ENCODE results near the gene PSMA6.

GRCh38 chr14:35245051-35245450, 47.1 kb upstream of the PSMA6 start:
- no peak for TF ChIP-seq CTCF (conservative IDR thresholded peaks at IDR 0.05; ENCODE audit: low read depth, low read length)
- TF ChIP-seq EZH2 (IDR thresholded peaks at IDR 0.05; ENCODE audit: low read length, unreplicated experiment): no peak
- no peak for TF ChIP-seq EZH2phosphoT487 (IDR thresholded peaks at IDR 0.05; ENCODE audit: borderline replicate concordance, low read length)

Measured in PC-3 (cell line).